Caco-2 (cell line): ENCODE results near the gene CDC42. TPM values are rescaled to one million over a fixed set of nuclear protein-coding genes. Genes with fewer than 3 reads are reported as not detected.
"Not testable (repeated sequence)": the region's sequence is repeated elsewhere in the genome, so short reads cannot be mapped to it uniquely, and the experiment has no call there.

Source experiments
- BruUV-seq: library from RNA; stranded (reverse); fragments of 400-500 nt; replicated peaks from 2 replicates; lab custom pipeline; 2021; lab: Mats Ljungman, UMichigan
- CTCF ChIA-PET: fragments of 300-600 bp; sonication (Branson Sonifier 250); formaldehyde crosslinking; loops from one replicate; lab custom pipeline; 2022; ENCODE audit warnings: antibody characterized with exemption; lab: Charles Lee
- POLR2A ChIA-PET: fragments of 300-600 bp; sonication (Branson Sonifier 250); formaldehyde crosslinking; loops from one replicate; lab custom pipeline; 2022; ENCODE audit warnings: antibody characterized with exemption; lab: Charles Lee
- DNase-seq, 2 experiments: peaks; one replicate each; pipeline versions ENCODE4 v3.0.0 to v3.0.0-alpha.2; 2020 to 2022
- H3K27me3 ChIP-seq: replicated peaks from 2 replicates; pipeline ENCODE4 v1.6.0; 2011; ENCODE audit warnings: low read length; ENCODE audit not compliant: control insufficient read depth, insufficient read depth
- H3K36me3 ChIP-seq: 2 replicates; pipeline ENCODE4 v1.5.1; 2011; ENCODE audit warnings: low read length; ENCODE audit not compliant: control insufficient read depth, insufficient read depth
- H3K4me1 ChIP-seq: fragments of 250-450 bp; sonication (Bioruptor Pico); 2 replicates; pipeline ENCODE4 v1.5.1; 2020; ENCODE audit warnings: mild to moderate bottlenecking
- H3K4me3 ChIP-seq: 2 replicates; pipeline ENCODE4 v1.5.1; 2011; ENCODE audit warnings: low read depth, mild to moderate bottlenecking, control low read depth, low read length
- H3K9me3 ChIP-seq: fragments of 250-450 bp; sonication (Bioruptor Pico); 2 replicates; pipeline ENCODE4 v1.5.1; 2020; ENCODE audit warnings: mild to moderate bottlenecking, moderate library complexity
- H3K27ac Mint-ChIP-seq: one replicate; pipeline ENCODE4 v1.8.0; 2022; ENCODE audit warnings: mixed read lengths; ENCODE audit not compliant: unreplicated experiment
- H3K27me3 Mint-ChIP-seq: one replicate; pipeline ENCODE4 v1.8.0; 2022; ENCODE audit warnings: mixed read lengths; ENCODE audit not compliant: insufficient read depth, unreplicated experiment
- H3K36me3 Mint-ChIP-seq: one replicate; pipeline ENCODE4 v1.8.0; 2022; ENCODE audit warnings: mild to moderate bottlenecking, mixed read lengths; ENCODE audit not compliant: insufficient read depth, unreplicated experiment
- H3K4me1 Mint-ChIP-seq: one replicate; pipeline ENCODE4 v1.8.0; 2022; ENCODE audit warnings: low read depth, mixed read lengths; ENCODE audit not compliant: unreplicated experiment
- H3K4me3 Mint-ChIP-seq: one replicate; pipeline ENCODE4 v1.8.0; 2022; ENCODE audit warnings: mild to moderate bottlenecking, moderate library complexity, mixed read lengths; ENCODE audit not compliant: unreplicated experiment
- H3K9me3 Mint-ChIP-seq: one replicate; pipeline ENCODE4 v1.8.0; 2022; ENCODE audit warnings: mixed read lengths; ENCODE audit not compliant: unreplicated experiment
- CTCF ChIP-seq, 2 experiments: fragments of 200-600 bp in 1 of 2; IDR thresholded peaks; 1 replicate in 1 of 2; 2 replicates in 1 of 2; pipeline versions ENCODE4 v1.5.1 to v1.8.0; 2011 to 2022; ENCODE audit warnings: antibody characterized with exemption in 1 of 2, control low read depth in 1 of 2, inconsistent platforms in 1 of 2, low read depth in 1 of 2, low read length in 1 of 2, mild to moderate bottlenecking in 1 of 2, moderate library complexity in 1 of 2; ENCODE audit not compliant: insufficient read depth in 1 of 2, severe bottlenecking in 1 of 2, unreplicated experiment in 1 of 2
- intact Hi-C: fragments of 100-400 bp; cut with micrococcal nuclease; formaldehyde crosslinking; loops from one replicate; pipeline ENCODE4 v1.10.0; 2022; ENCODE audit not compliant: unreplicated experiment
- total RNA-seq: library from RNA; stranded (reverse); gene quantifications from 2 replicates; pipeline ENCODE4 v1.2.3, GENCODE V29; 2022

CDC42 gene
- total RNA-seq, 1 experiment from 2014 or later, result 240 TPM

- Histone ChIP-seq H3K4me1 (no peaks in the 10 kb centered on the region), H3K27me3 (no peaks in the 10 kb centered on the region), H3K36me3 (no peaks in the 10 kb centered on the region; the same call in 1 of the 2 replicates), H3K9me3 (no peaks in the 10 kb centered on the region), H3K4me3 (no peak overlapping the region)
- CTCF ChIA-PET, result no interaction called here
- no peak for DNase-seq
- Mint-ChIP-seq H3K9me3 (no peaks in the 10 kb centered on the region), H3K36me3 (peaks cover 84% of the 10 kb centered on the region), H3K27ac (peak overlapping the region; percentile 0), H3K27me3 (no peaks in the 10 kb centered on the region), H3K4me3 (no peak overlapping the region), H3K4me1 (peaks cover 5% of the 10 kb centered on the region)
- BruUV-seq, result no TSS peak
- intact Hi-C loops, result no loop called here
- TF ChIP-seq CTCF (IDR thresholded peaks at IDR 0.05; ENCODE audit: insufficient read depth in 1 of 2, low read depth in 1 of 2, low read length in 1 of 2, severe bottlenecking in 1 of 2, unreplicated experiment in 1 of 2), result no peak
- POLR2A ChIA-PET, result interaction anchor here (0.7 kb wide), 1 partner anchor 471 kb away, joined by 3 read pairs; no protein-coding TSS in a partner anchor
Observed at GRCh38 chr1:22089787-22090186, 37.3 kb downstream of the CDC42 start.

GRCh38 chr1:22090867-22091266 lies 38.4 kb downstream of the CDC42 start:
- DNase-seq, result no peak
- peaks cover 5% of the 10 kb centered on the region for H3K4me1 Mint-ChIP-seq
- Histone ChIP-seq H3K36me3 (no peaks in the 10 kb centered on the region; the same call in 1 of the 2 replicates), H3K4me1 (no peaks in the 10 kb centered on the region), H3K27me3 (no peaks in the 10 kb centered on the region), H3K4me3 (no peak overlapping the region), H3K9me3 (no peaks in the 10 kb centered on the region)
- POLR2A ChIA-PET, result no interaction called here
- CTCF ChIA-PET, result no interaction called here
- no peaks in the 10 kb centered on the region for H3K27me3 Mint-ChIP-seq
- H3K36me3 Mint-ChIP-seq, result peaks cover 86% of the 10 kb centered on the region
- H3K27ac Mint-ChIP-seq, result no peak overlapping the region
- no peaks in the 10 kb centered on the region for H3K9me3 Mint-ChIP-seq
- BruUV-seq, result no TSS peak
- no peak overlapping the region for H3K4me3 Mint-ChIP-seq
- no peak for TF ChIP-seq CTCF (IDR thresholded peaks at IDR 0.05; ENCODE audit: insufficient read depth in 1 of 2, low read depth in 1 of 2, low read length in 1 of 2, severe bottlenecking in 1 of 2, unreplicated experiment in 1 of 2)
- intact Hi-C loops, result no loop called here

- H3K36me3 ChIP-seq, H3K27ac Mint-ChIP-seq, H3K9me3 Mint-ChIP-seq, H3K4me1 Mint-ChIP-seq, H3K4me1 ChIP-seq, CTCF ChIA-PET, H3K27me3 ChIP-seq, DNase-seq, H3K27me3 Mint-ChIP-seq, H3K4me3 Mint-ChIP-seq, intact Hi-C loops, POLR2A ChIA-PET, H3K9me3 ChIP-seq, H3K4me3 ChIP-seq: not testable (repeated sequence)
- TSS peak; percentile 83 for BruUV-seq
- H3K36me3 Mint-ChIP-seq, result peaks cover 80% of the 10 kb centered on the region
Observed at GRCh38 chr1:22092026-22092768, 39.7 kb downstream of the CDC42 start.
